ENCODE measurements around the gene PIK3AP1.
A peak's percentile ranks its signal among the peaks of the same experiment; 100 is the strongest.
"Not testable (repeated sequence)": the region's sequence is repeated elsewhere in the genome, so short reads cannot be mapped to it uniquely, and the experiment has no call there.

Gene PIK3AP1

GRCh38 chr10:96720422-96721206, at the start of gene PIK3AP1:
Gene PIK3AP1, minus strand, starts transcription at chr10:96720514. Its CDS starts 120 bp downstream, at chr10:96720394.
- in situ Hi-C loops (cut with HindIII; ENCODE audit: low pct_unique_long_range_greater_than_20kb, low sequenced_read_pairs), result no loop called here
- no peak for TF ChIP-seq JUND (IDR thresholded peaks at IDR 0.05; ENCODE audit: low read depth)
- peak in 1 of 2 experiments; percentile 62 for DNase-seq (ENCODE audit: low read depth in 1 of 2, low spot score in 1 of 2)

GRCh38 chr10:96768136-96768535, 47.8 kb upstream of the PIK3AP1 start:
- DNase-seq (ENCODE audit: low read depth in 1 of 2, low spot score in 1 of 2), result no peak
- in situ Hi-C loops (cut with HindIII; ENCODE audit: low pct_unique_long_range_greater_than_20kb, low sequenced_read_pairs), result no loop called here
- no peak for TF ChIP-seq JUND (IDR thresholded peaks at IDR 0.05; ENCODE audit: low read depth)

- no peak for DNase-seq (ENCODE audit: low read depth in 1 of 2, low spot score in 1 of 2)
- in situ Hi-C loops (cut with HindIII; ENCODE audit: low pct_unique_long_range_greater_than_20kb, low sequenced_read_pairs), result no loop called here
- no peak for TF ChIP-seq JUND (IDR thresholded peaks at IDR 0.05; ENCODE audit: low read depth)
Measured at GRCh38 chr10:96767611-96768010, 47.3 kb upstream of the PIK3AP1 start.

- TF ChIP-seq JUND (IDR thresholded peaks at IDR 0.05; ENCODE audit: low read depth), result no peak
- in situ Hi-C loops (cut with HindIII; ENCODE audit: low pct_unique_long_range_greater_than_20kb, low sequenced_read_pairs), result no loop called here
- DNase-seq (ENCODE audit: low read depth in 1 of 2, low spot score in 1 of 2), result peak; percentile 31 to 71
Measured at GRCh38 chr10:96765406-96766240, 45.3 kb upstream of the PIK3AP1 start.

- in situ Hi-C loops (cut with HindIII; ENCODE audit: low pct_unique_long_range_greater_than_20kb, low sequenced_read_pairs), result no loop called here
Measured at GRCh38 chr10:96764425-96765060, 44.2 kb upstream of the PIK3AP1 start.

GRCh38 chr10:96758423-96758822, 38.1 kb upstream of the PIK3AP1 start:
- no peak for TF ChIP-seq JUND (IDR thresholded peaks at IDR 0.05; ENCODE audit: low read depth)
- no peak for DNase-seq (ENCODE audit: low read depth in 1 of 2, low spot score in 1 of 2)
- in situ Hi-C loops (cut with HindIII; ENCODE audit: low pct_unique_long_range_greater_than_20kb, low sequenced_read_pairs), result no loop called here

More at GRCh38 chr10:96764425-96765060, 44.2 kb upstream of the PIK3AP1 start:
- DNase-seq (ENCODE audit: low read depth in 1 of 2, low spot score in 1 of 2), result no peak
- no peak for TF ChIP-seq JUND (IDR thresholded peaks at IDR 0.05; ENCODE audit: low read depth)

GRCh38 chr10:96756111-96756903, 36.0 kb upstream of the PIK3AP1 start:
- no peak for TF ChIP-seq JUND (IDR thresholded peaks at IDR 0.05; ENCODE audit: low read depth)
- no peak for DNase-seq (ENCODE audit: low read depth in 1 of 2, low spot score in 1 of 2)
- in situ Hi-C loops (cut with HindIII; ENCODE audit: low pct_unique_long_range_greater_than_20kb, low sequenced_read_pairs), result no loop called here

GRCh38 chr10:96753956-96754355, 33.6 kb upstream of the PIK3AP1 start:
- no peak for TF ChIP-seq JUND (IDR thresholded peaks at IDR 0.05; ENCODE audit: low read depth)
- no peak for DNase-seq (ENCODE audit: low read depth in 1 of 2, low spot score in 1 of 2)
- in situ Hi-C loops (cut with HindIII; ENCODE audit: low pct_unique_long_range_greater_than_20kb, low sequenced_read_pairs), result no loop called here

GRCh38 chr10:96752375-96752774, 32.1 kb upstream of the PIK3AP1 start:
- in situ Hi-C loops (cut with HindIII; ENCODE audit: low pct_unique_long_range_greater_than_20kb, low sequenced_read_pairs), result no loop called here
- DNase-seq (ENCODE audit: low read depth in 1 of 2, low spot score in 1 of 2), result no peak

GRCh38 chr10:96750316-96750715, 30.0 kb upstream of the PIK3AP1 start:
- in situ Hi-C loops (cut with HindIII; ENCODE audit: low pct_unique_long_range_greater_than_20kb, low sequenced_read_pairs); DNase-seq (ENCODE audit: low read depth in 1 of 2, low spot score in 1 of 2): not testable (repeated sequence)

More at GRCh38 chr10:96752375-96752774, 32.1 kb upstream of the PIK3AP1 start:
- TF ChIP-seq JUND (IDR thresholded peaks at IDR 0.05; ENCODE audit: low read depth), result no peak

- DNase-seq (ENCODE audit: low read depth in 1 of 2, low spot score in 1 of 2), result no peak
- no peak for TF ChIP-seq JUND (IDR thresholded peaks at IDR 0.05; ENCODE audit: low read depth)
- in situ Hi-C loops (cut with HindIII; ENCODE audit: low pct_unique_long_range_greater_than_20kb, low sequenced_read_pairs), result no loop called here
Measured at GRCh38 chr10:96747734-96748550, 27.6 kb upstream of the PIK3AP1 start.
